ENCODE results near the gene KCNK17.
"Not testable (repeated sequence)": the region's sequence is repeated elsewhere in the genome, so short reads cannot be mapped to it uniquely, and the experiment has no call there.

KCNK17 gene

DNA sequence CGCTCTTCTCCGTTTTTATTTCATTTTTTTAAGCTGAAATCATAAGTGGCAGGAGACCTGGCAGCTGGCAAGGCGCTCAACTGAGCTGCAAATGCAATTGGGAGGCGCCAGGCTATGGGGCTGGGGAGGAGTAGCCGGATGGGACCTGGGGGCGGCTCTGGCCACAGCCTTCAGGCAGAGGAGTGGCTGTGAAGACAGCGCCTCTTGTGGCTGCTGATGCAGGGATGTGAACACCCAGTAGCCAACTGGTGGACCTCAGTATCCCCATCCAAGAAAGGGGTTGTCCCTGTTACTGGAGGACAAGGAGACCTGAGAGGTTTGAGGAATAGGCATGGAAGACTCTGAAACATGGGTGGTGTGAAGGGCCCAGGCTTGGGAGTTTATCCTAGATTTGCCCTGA lies 12.6 kb downstream of the KCNK17 start:
- no peak overlapping the region for H2AFZ ChIP-seq (ENCODE audit: low read length, unreplicated experiment)
- H3K4me1 ChIP-seq (ENCODE audit: control insufficient read depth, insufficient read depth, low read length, unreplicated experiment) = no peaks in the 10 kb centered on the region
- peaks cover 17% of the 10 kb centered on the region; the same call in 1 of the 2 replicates for H3K27me3 ChIP-seq (ENCODE audit: insufficient read depth, low read length)
- H3K4me3 ChIP-seq (ENCODE audit: low read depth, low read length) = no peak overlapping the region
- no peak overlapping the region for H3K27ac ChIP-seq (ENCODE audit: low read depth, low read length)
- no peaks in the 10 kb centered on the region for H3K79me2 ChIP-seq (ENCODE audit: control insufficient read depth, insufficient read depth, low read length, unreplicated experiment)
- no peaks in the 10 kb centered on the region for H3K36me3 ChIP-seq (ENCODE audit: insufficient read depth, low read length)

DNA sequence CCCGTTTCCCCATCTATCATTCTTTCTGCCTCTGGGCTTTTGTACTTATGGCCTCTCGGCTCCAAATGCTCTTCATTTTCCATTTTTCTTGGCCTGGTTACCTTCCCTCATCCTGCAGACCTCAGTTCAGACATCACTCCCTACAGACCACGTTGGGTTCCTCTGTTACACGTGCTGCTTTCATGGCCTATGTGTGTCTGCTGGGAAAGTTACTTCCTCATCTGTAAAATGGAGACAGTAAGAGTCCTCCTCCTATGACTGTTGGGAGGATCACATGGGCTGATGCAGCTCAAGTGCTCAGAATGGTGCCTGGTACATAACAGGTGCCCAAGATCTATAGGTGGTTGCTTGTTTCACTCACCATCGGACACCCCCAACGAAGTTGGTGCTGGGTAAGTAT lies 13.5 kb downstream of the KCNK17 start:
- H3K4me1 ChIP-seq (ENCODE audit: control insufficient read depth, insufficient read depth, low read length, unreplicated experiment) = no peaks in the 10 kb centered on the region
- H3K36me3 ChIP-seq (ENCODE audit: insufficient read depth, low read length) = no peaks in the 10 kb centered on the region
- H3K27me3 ChIP-seq (ENCODE audit: insufficient read depth, low read length) = peaks cover 17% of the 10 kb centered on the region; the same call in 1 of the 2 replicates
- no peaks in the 10 kb centered on the region for H3K79me2 ChIP-seq (ENCODE audit: control insufficient read depth, insufficient read depth, low read length, unreplicated experiment)
- no peak overlapping the region for H2AFZ ChIP-seq (ENCODE audit: low read length, unreplicated experiment)
- no peak overlapping the region for H3K27ac ChIP-seq (ENCODE audit: low read depth, low read length)
- no peak overlapping the region for H3K4me3 ChIP-seq (ENCODE audit: low read depth, low read length)

- H3K79me2 ChIP-seq (ENCODE audit: control insufficient read depth, insufficient read depth, low read length, unreplicated experiment) = no peaks in the 10 kb centered on the region
- no peak overlapping the region for H2AFZ ChIP-seq (ENCODE audit: low read length, unreplicated experiment)
- no peak overlapping the region for H3K4me3 ChIP-seq (ENCODE audit: low read depth, low read length)
- no peaks in the 10 kb centered on the region for H3K4me1 ChIP-seq (ENCODE audit: control insufficient read depth, insufficient read depth, low read length, unreplicated experiment)
- no peak overlapping the region for H3K27ac ChIP-seq (ENCODE audit: low read depth, low read length)
- no peaks in the 10 kb centered on the region for H3K36me3 ChIP-seq (ENCODE audit: insufficient read depth, low read length)
- peaks cover 12% of the 10 kb centered on the region; the same call in 1 of the 2 replicates for H3K27me3 ChIP-seq (ENCODE audit: insufficient read depth, low read length)
Measured at GRCh38 chr6:39298061-39298460, 16.2 kb downstream of the KCNK17 start.

- H3K27ac ChIP-seq (ENCODE audit: low read depth, low read length) = no peak overlapping the region
- H2AFZ ChIP-seq (ENCODE audit: low read length, unreplicated experiment) = no peak overlapping the region
- no peaks in the 10 kb centered on the region for H3K36me3 ChIP-seq (ENCODE audit: insufficient read depth, low read length)
- peaks cover 20% of the 10 kb centered on the region; the same call in 1 of the 2 replicates for H3K27me3 ChIP-seq (ENCODE audit: insufficient read depth, low read length)
- H3K4me1 ChIP-seq (ENCODE audit: control insufficient read depth, insufficient read depth, low read length, unreplicated experiment) = no peaks in the 10 kb centered on the region
- H3K4me3 ChIP-seq (ENCODE audit: low read depth, low read length) = no peak overlapping the region
- H3K79me2 ChIP-seq (ENCODE audit: control insufficient read depth, insufficient read depth, low read length, unreplicated experiment) = no peaks in the 10 kb centered on the region
Measured at GRCh38 chr6:39296745-39297640, 17.2 kb downstream of the KCNK17 start.

DNA sequence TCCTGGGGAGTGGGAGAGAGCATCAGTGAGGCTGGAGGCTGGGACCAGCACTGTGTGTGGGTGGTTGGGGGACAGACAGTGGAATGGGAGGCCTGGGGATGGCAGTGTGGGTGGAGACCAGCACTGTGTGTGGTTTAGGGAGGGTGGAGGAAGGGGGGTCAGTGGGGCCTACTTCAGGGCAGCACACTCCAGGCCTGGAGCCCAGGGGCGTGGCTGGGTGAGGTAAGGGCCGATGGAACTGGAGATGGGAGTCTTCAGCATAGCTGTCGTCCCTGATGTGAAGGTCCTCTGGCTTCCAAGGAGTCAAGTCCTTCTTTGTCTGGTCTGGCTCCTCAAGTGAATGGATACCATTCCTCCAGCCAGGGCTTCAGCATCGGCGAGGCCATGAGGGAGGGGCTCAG lies 18.6 kb downstream of the KCNK17 start:
- Histone ChIP-seq H3K27me3 (ENCODE audit: insufficient read depth, low read length) (peaks cover 27% of the 10 kb centered on the region; the same call in 1 of the 2 replicates), H3K27ac (ENCODE audit: low read depth, low read length) (no peak overlapping the region), H3K79me2 (ENCODE audit: control insufficient read depth, insufficient read depth, low read length, unreplicated experiment) (no peaks in the 10 kb centered on the region), H3K4me1 (ENCODE audit: control insufficient read depth, insufficient read depth, low read length, unreplicated experiment) (no peaks in the 10 kb centered on the region), H3K4me3 (ENCODE audit: low read depth, low read length) (no peak overlapping the region), H2AFZ (ENCODE audit: low read length, unreplicated experiment) (no peak overlapping the region), H3K36me3 (ENCODE audit: insufficient read depth, low read length) (no peaks in the 10 kb centered on the region)

GRCh38 chr6:39294899-39295298 lies 19.3 kb downstream of the KCNK17 start:
- peaks cover 28% of the 10 kb centered on the region; the same call in 1 of the 2 replicates for H3K27me3 ChIP-seq (ENCODE audit: insufficient read depth, low read length)
- no peaks in the 10 kb centered on the region for H3K4me1 ChIP-seq (ENCODE audit: control insufficient read depth, insufficient read depth, low read length, unreplicated experiment)
- H3K36me3 ChIP-seq (ENCODE audit: insufficient read depth, low read length) = no peaks in the 10 kb centered on the region
- no peaks in the 10 kb centered on the region for H3K79me2 ChIP-seq (ENCODE audit: control insufficient read depth, insufficient read depth, low read length, unreplicated experiment)
- H3K27ac ChIP-seq (ENCODE audit: low read depth, low read length) = no peak overlapping the region
- no peak overlapping the region for H2AFZ ChIP-seq (ENCODE audit: low read length, unreplicated experiment)
- H3K4me3 ChIP-seq (ENCODE audit: low read depth, low read length) = no peak overlapping the region

DNA sequence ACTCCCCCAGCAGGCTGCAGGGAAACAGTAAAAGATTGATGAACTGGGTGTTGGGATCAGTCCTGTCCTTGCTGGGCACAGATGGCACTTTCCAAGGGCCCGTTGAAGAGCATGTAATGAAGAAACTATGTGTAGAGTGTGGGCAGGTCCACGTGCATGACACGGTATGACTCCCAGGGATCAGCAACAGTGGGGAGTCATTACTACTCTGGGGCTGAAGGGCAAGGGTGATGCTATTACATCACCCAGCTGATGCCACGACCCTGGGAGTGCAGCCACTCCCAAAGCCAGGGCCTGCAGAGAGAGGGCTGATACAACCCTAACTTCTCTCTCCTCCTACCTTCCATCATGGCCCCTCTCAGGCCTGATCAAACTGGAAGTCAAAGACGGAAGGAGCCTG lies 20.1 kb downstream of the KCNK17 start:
- Histone ChIP-seq H3K27ac (ENCODE audit: low read depth, low read length) (no peak overlapping the region), H2AFZ (ENCODE audit: low read length, unreplicated experiment) (no peak overlapping the region), H3K27me3 (ENCODE audit: insufficient read depth, low read length) (peaks cover 35% of the 10 kb centered on the region; the same call in 1 of the 2 replicates)

GRCh38 chr6:39292637-39293036 lies 21.6 kb downstream of the KCNK17 start:
- no peaks in the 10 kb centered on the region for H3K4me1 ChIP-seq (ENCODE audit: control insufficient read depth, insufficient read depth, low read length, unreplicated experiment)
- H3K79me2 ChIP-seq (ENCODE audit: control insufficient read depth, insufficient read depth, low read length, unreplicated experiment) = no peaks in the 10 kb centered on the region
- H3K27me3 ChIP-seq (ENCODE audit: insufficient read depth, low read length) = peaks cover 36% of the 10 kb centered on the region; the same call in 1 of the 2 replicates
- no peak overlapping the region for H3K4me3 ChIP-seq (ENCODE audit: low read depth, low read length)
- no peak overlapping the region for H3K27ac ChIP-seq (ENCODE audit: low read depth, low read length)
- H3K36me3 ChIP-seq (ENCODE audit: insufficient read depth, low read length) = no peaks in the 10 kb centered on the region
- H2AFZ ChIP-seq (ENCODE audit: low read length, unreplicated experiment) = no peak overlapping the region

More for the DNA sequence above, 20.1 kb downstream of the KCNK17 start:
- Histone ChIP-seq H3K36me3 (ENCODE audit: insufficient read depth, low read length) (no peaks in the 10 kb centered on the region), H3K79me2 (ENCODE audit: control insufficient read depth, insufficient read depth, low read length, unreplicated experiment) (no peaks in the 10 kb centered on the region), H3K4me3 (ENCODE audit: low read depth, low read length) (no peak overlapping the region), H3K4me1 (ENCODE audit: control insufficient read depth, insufficient read depth, low read length, unreplicated experiment) (no peaks in the 10 kb centered on the region)

DNA sequence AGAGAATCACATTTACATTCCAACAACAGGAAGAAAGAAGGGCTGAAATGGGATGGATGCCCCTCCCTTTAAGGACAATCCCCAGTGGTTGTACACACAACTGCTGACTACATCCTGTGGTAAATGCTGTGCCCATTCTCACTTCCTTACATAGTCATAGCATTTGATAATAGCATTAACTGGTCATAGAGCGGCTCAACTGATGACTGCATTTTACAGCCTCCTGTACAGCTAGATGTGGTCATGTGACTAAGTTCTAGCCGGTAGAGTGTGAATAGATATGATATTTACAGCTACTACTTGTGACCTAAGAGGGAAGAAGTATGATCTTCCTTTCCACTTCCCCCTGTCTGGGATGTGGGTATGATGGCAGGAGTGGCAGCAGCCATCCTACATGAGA lies 24.7 kb downstream of the KCNK17 start:
- no peak overlapping the region for H2AFZ ChIP-seq (ENCODE audit: low read length, unreplicated experiment)
- H3K27me3 ChIP-seq (ENCODE audit: insufficient read depth, low read length) = peaks cover 31% of the 10 kb centered on the region; the same call in 1 of the 2 replicates
- no peaks in the 10 kb centered on the region for H3K4me1 ChIP-seq (ENCODE audit: control insufficient read depth, insufficient read depth, low read length, unreplicated experiment)
- no peaks in the 10 kb centered on the region for H3K36me3 ChIP-seq (ENCODE audit: insufficient read depth, low read length)
- H3K4me3 ChIP-seq (ENCODE audit: low read depth, low read length) = no peak overlapping the region
- H3K27ac ChIP-seq (ENCODE audit: low read depth, low read length) = no peak overlapping the region
- no peaks in the 10 kb centered on the region for H3K79me2 ChIP-seq (ENCODE audit: control insufficient read depth, insufficient read depth, low read length, unreplicated experiment)

- Histone ChIP-seq H3K79me2 (ENCODE audit: control insufficient read depth, insufficient read depth, low read length, unreplicated experiment) (no peaks in the 10 kb centered on the region), H2AFZ (ENCODE audit: low read length, unreplicated experiment) (no peak overlapping the region), H3K4me1 (ENCODE audit: control insufficient read depth, insufficient read depth, low read length, unreplicated experiment) (no peaks in the 10 kb centered on the region), H3K4me3 (ENCODE audit: low read depth, low read length) (no peak overlapping the region), H3K27me3 (ENCODE audit: insufficient read depth, low read length) (peaks cover 30% of the 10 kb centered on the region; the same call in 1 of the 2 replicates), H3K36me3 (ENCODE audit: insufficient read depth, low read length) (no peaks in the 10 kb centered on the region), H3K27ac (ENCODE audit: low read depth, low read length) (no peak overlapping the region)
Measured at GRCh38 chr6:39287601-39288000, 26.6 kb downstream of the KCNK17 start.

GRCh38 chr6:39286596-39286995 lies 27.6 kb downstream of the KCNK17 start:
- not testable (repeated sequence) for H3K4me1 ChIP-seq (ENCODE audit: control insufficient read depth, insufficient read depth, low read length, unreplicated experiment); H3K36me3 ChIP-seq (ENCODE audit: insufficient read depth, low read length); H3K27ac ChIP-seq (ENCODE audit: low read depth, low read length); H3K79me2 ChIP-seq (ENCODE audit: control insufficient read depth, insufficient read depth, low read length, unreplicated experiment); H3K4me3 ChIP-seq (ENCODE audit: low read depth, low read length); H2AFZ ChIP-seq (ENCODE audit: low read length, unreplicated experiment)
- peaks cover 22% of the 10 kb centered on the region; the same call in 1 of the 2 replicates for H3K27me3 ChIP-seq (ENCODE audit: insufficient read depth, low read length)
